Measurements from ENCODE around the gene ZCWPW1.

GRCh38 chr7:100475549-100475948 is 47.0 kb upstream of the ZCWPW1 start:
- TF ChIP-seq CTCF (IDR thresholded peaks at IDR 0.05) (no peak), POLR2A (IDR thresholded peaks at IDR 0.05) (no peak)
